Measurements from ENCODE around the gene SF1.

Gene SF1

GRCh38 chr11:64744544-64745188 lies 33.7 kb downstream of the SF1 start:
- DNase-seq: no peak

GRCh38 chr11:64743591-64744543 lies 34.5 kb downstream of the SF1 start, which contains the start of gene RASGRP2:
RASGRP2 (minus strand) TSS chr11:64744142; CDS start chr11:64742866, 1,276 bp downstream.
- peak; percentile 66 for DNase-seq

- peak; percentile 58 for DNase-seq
Measured at GRCh38 chr11:64742889-64743590, 35.3 kb downstream of the SF1 start.

GRCh38 chr11:64742087-64742888 lies 36.1 kb downstream of the SF1 start:
- DNase-seq: no peak

GRCh38 chr11:64741375-64742086 lies 36.8 kb downstream of the SF1 start:
- no peak for DNase-seq

- no peak for DNase-seq
Measured at GRCh38 chr11:64739871-64740270, 38.5 kb downstream of the SF1 start.

- DNase-seq: no peak
Measured at GRCh38 chr11:64736654-64737053, 41.7 kb downstream of the SF1 start.

GRCh38 chr11:64735725-64736259 lies 42.5 kb downstream of the SF1 start:
- no peak for DNase-seq

- no peak for DNase-seq
Measured at GRCh38 chr11:64734811-64735724, 43.3 kb downstream of the SF1 start.

GRCh38 chr11:64731601-64732000 lies 46.7 kb downstream of the SF1 start:
- DNase-seq: no peak

GRCh38 chr11:64729851-64730382 lies 48.4 kb downstream of the SF1 start:
- DNase-seq: no peak

GRCh38 chr11:64728757-64729365 lies 49.5 kb downstream of the SF1 start:
- DNase-seq: no peak

- DNase-seq: no peak
Measured at GRCh38 chr11:64726867-64727530, 51.3 kb downstream of the SF1 start.

GRCh38 chr11:64726211-64726641 lies 52.1 kb downstream of the SF1 start:
- DNase-seq: no peak

GRCh38 chr11:64724863-64725532 lies 53.3 kb downstream of the SF1 start:
- no peak for DNase-seq

GRCh38 chr11:64723907-64724862 lies 54.2 kb downstream of the SF1 start:
- DNase-seq: no peak

All from right hindlimb (tissue), 1 donor.